HG03097 (cell line): ENCODE data around the gene MAPKAPK3.
"Not testable (repeated sequence)": the region's sequence is repeated elsewhere in the genome, so short reads cannot be mapped to it uniquely, and the experiment has no call there.

Experiments used
- ATAC-seq: cut with Tn5 transposase; IDR thresholded peaks from one replicate; pipeline ENCODE4 v1.9.1; 2021; ENCODE audit not compliant: unreplicated experiment, low FRiP score

Gene MAPKAPK3

DNA sequence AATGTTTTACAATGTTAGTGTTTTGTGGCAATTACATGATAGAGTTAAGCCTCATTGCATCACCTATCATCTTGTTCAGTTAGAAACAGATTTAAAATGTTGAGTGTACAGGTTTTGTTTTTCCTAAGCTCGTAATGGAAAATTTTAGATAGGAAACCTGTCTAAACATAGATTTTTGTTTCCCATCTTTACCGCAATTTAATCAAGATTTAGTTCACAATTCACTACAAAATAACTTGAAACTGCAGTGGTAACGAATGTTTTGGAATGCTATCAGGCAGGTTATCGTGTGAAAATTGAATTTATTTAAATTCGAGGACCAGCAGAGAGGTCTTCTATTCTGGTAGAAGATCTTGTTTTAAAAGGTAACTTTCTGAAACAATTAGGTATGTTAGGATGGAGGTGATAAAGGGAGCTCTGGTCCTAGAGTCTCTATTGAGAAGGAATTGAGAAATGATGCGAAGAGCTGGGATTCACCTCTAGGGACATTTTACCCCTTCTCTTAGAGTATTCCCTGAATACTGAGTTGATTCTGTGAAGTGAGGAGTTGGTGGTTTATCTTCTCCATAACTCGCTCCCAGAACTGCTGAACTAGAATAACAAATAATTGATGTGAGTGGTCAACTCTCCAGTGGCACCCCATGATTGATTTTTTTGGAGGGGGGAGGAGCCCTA, 59.2 kb downstream of the MAPKAPK3 start:
- no peak for ATAC-seq

DNA sequence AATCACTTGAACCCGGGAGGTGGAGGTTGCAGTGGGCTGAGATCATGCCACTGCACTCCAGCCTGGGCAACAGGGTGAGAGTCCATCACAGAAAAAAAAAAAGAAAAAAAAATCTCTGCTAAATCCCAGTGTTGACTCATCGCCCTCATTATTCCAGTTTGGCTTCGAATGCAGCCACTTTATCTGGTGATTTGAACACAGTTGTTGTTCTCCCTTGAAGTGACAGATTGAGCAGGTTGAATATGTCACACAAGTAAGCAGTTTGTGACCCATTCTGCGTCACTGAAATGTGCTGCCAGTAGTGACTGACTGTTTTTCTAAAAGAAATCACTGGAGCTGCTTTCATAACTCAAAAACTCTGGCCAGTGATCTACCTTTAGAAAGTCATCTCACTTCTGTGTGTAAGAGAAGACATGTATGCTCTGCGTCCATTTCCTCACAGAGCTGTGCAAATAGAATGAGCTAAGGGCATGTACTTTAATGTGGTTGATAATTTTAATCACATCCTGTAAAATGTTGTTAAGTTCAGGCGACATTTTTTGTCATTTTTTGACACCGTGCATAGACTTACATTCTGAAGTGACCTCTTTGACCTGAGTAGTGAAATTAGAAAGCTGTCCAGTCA, 70.3 kb downstream of the MAPKAPK3 start:
- ATAC-seq = no peak

DNA sequence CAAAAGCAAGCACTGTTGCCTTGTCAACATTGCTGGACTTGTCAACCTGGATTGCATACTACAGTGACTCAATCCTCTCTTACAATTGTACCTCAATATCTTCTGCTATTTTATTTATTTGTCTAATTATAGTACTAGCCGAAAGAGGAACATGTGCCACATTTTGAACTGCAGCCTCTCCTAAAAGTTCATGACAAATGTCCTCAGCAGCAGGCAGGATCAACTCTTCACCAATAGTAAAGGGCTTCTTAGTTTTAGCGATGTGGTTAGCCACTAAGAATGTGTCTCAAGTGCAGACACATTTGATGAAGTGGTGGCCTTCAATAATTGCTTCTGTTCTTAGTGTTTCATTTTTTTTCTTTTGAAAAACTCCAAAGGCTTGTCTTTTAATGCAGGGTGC, 71.0 kb downstream of the MAPKAPK3 start:
- ATAC-seq = no peak

DNA sequence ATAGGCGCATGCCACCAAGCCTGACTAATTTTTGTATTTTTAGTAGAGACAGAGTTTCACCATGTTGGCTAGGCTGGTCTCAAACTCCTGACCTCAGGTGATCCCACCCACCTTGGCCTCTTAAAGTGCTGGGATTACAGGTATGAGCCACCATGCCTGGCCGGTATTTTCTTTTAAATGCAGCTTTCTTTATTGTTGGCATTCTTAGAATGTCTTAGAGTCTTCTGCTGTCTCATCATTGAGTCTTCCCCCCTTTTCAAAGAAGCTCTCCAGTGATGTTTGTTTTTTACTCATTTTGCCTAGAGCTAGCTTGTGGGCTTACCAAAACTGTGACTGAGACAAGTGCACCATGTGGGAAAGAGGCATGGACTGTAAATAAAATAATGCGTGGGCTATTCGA, 71.7 kb downstream of the MAPKAPK3 start:
- not testable (repeated sequence) for ATAC-seq

DNA sequence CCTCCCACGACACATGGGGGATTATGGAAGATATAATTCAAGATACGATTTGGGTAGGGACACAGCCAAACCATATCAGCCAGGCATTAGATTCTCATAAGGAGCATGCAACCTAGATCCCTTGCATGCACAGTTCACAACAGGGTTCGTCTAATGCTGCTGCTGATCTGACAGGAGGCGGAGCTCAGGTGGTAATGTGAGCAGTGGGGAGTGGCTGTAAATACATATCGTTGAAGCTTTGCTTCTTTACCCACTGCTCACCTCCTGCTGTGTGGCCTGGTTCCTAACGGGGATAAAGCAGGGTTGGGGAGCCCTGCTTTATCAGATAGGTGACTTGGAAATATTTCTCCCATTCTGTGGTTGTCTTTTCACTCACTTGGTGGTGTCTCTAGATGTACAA, 72.6 kb downstream of the MAPKAPK3 start:
- ATAC-seq = no peak

DNA sequence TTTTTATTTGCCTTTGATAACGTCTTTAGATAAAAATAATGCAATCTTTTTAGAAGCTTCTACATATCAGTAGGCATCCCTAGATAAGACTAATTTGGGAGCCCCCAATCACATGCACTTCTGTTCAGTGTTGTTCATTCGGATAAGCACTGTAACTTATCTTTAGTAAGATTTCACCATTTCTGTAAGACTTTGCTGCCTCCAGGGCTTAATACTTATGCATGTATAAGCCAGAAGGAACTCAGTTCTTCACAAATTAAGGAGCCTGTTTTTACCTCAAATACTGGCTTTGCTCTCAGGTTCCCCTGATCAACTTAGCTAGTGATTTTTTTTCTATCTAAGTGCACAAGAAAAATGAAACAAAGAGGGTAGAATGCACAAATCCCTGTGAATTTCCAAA, 78.1 kb downstream of the MAPKAPK3 start:
- ATAC-seq = no peak

DNA sequence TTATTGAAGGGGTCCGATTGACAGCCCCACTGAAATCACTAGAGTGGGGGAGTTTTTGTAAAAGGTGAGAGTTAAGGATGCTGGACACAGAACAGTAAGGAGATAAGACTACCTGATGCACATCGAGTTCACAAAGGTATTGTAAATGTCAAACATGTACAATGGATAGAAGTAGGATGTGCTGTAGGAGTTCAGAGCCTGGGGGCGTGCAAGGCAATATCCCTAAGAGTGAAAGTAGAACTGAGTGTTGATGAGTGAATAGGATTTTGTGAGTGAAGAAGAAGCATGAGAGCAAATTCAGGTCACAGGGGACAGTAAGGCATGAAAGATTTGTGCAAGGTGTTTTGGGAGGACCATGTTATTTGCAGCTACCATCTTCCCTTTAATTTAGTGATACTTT, 79.3 kb downstream of the MAPKAPK3 start:
- ATAC-seq = no peak

DNA sequence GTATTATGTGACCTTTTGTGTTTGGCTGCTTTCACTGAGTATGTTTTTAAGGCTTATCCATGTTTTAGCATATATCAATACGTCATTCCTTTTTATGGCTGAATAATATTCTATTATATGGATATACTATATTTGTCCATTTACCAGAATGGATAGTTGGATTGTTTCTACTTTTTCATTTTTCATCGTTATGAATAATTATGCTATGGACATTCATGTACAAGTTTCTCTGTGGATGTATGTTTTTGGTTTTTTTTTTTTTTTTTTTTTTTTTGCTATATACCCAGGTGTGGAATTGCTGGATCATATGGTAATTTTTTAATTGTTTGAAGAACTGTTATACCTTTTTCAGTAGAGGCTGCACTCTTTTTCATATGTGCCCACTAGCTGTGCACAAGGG, 81.3 kb downstream of the MAPKAPK3 start:
- no peak for ATAC-seq
